ENCODE results near the gene SHLD3.
"Not testable (repeated sequence)": the region's sequence is repeated elsewhere in the genome, so short reads cannot be mapped to it uniquely, and the experiment has no call there.

SHLD3 gene

DNA sequence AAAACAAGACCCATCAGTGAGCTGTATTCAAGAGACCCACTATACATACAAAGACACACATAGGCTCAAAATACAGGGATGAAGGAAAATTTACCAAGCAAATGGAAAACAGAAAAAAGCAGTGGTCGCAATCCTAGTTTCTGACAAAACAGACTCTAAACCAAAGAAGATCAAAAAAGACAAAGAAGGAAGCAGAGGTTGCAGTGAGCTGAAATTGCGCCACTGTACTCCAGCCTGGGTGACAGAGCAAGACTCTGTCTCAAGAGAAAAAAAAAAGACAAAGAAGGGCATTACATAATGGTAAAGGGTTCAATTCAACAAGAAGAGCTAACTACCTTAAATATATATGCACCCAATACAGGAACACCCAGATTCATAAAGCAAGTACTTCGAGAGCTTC lies 51.2 kb downstream of the SHLD3 start:
- in situ Hi-C loops (cut with MboI; ENCODE audit: low sequenced_read_pairs): not testable (repeated sequence)
